Hypothalamus (tissue), 51 donors: Measurements from ENCODE around the gene SOCS4.

ENCODE experiments used
- DNase-seq, 51 donors: peaks; one replicate each; lab custom pipeline; 2025; lab: John Stamatoyannopoulos, UW

SOCS4 gene

DNA sequence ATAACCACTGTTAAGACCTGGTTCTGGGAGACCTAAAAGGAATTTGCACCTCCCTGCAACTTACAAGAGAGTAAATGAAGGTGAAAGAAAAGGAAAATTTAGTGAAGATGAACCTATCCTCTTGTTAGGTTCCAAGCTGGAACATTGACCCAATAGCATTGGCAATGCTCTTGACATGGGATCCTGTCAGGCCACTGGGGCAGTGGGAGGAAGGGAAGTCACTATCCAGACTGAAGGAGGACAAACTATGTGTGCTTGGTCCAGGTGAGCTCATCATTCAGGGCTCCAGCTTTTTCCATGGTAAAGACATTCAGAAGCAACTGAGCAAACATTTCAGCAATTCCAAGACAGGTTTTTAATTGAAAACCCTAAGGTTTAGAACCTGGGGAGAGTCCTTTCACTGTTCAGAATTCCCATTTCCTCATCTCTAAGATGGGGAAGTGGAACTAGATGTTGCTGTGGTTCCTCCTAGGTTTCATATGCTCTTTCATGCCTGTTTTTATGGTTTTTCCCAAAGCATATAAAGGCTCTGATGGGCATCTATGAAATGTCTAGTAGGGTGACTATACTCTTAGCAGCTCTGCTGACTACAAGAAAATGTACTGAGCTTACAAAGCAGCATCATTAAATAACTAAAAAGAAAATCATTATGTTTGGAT lies 57.5 kb downstream of the SOCS4 start:
- DNase-seq = no peak

DNA sequence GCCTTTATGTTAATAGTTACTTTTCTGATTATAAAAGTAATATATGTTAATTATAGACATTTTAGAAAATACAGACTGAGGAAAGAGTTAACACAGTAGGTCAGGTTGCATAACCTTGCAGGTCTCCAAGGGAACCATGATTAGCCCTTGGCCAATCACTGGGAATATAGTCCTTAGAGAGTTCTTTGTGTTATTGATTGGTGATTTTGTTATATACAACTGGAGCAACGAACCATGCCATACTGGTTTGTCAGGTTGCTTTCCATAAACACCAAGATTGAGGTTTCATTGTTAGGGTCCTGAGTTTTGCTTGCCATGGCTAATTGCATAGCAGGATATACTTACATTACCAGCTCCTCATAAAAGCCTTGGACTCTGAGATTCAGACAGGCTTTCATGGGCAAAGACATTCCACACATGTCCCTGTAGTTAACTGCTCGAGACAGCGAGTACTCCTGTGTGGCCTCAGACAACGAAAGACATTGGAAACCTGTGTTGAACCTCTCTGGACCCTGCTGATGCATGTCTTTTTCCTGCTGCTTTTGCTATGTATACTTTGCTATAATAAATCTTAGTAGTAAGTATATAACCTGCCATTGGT lies 58.1 kb downstream of the SOCS4 start:
- DNase-seq = no peak

DNA sequence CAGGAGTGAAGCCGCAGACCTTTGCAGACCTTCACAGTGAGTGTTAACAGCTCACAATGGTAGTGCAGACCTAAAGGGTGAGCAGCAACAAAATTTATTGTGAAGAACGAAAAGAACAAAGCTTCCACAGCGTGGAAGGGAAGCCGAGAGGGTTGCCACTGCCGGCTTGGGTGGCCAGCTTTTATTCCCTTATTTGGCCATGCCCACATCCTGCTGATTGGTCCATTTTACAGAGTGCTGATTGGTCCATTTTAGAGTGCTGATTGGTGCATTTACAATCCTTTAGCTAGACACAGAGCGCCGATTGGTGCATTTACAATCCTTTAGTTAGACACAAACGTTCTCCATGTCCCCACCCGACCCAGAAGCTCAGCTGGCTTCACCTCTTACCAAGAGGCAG lies 59.9 kb downstream of the SOCS4 start:
- no peak for DNase-seq

DNA sequence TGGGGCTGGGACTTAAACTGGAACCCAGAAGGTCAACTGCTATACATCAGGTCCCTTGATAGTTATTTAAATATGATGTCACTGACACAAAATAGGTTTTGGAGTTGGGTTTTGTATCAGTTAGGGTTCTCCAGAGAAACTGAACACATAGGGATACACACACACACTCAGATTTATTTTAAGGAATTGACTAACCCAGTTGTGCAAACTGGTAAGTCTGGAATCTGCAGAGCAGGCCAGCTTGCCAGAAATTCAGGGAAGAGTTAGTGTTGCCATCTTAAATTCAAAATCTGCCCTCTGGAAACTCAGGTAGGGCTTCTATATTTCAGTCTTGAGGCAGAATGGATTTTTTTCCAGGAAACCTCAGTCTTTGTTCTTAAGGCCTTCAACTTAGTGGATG lies 61.3 kb downstream of the SOCS4 start:
- no peak for DNase-seq

DNA sequence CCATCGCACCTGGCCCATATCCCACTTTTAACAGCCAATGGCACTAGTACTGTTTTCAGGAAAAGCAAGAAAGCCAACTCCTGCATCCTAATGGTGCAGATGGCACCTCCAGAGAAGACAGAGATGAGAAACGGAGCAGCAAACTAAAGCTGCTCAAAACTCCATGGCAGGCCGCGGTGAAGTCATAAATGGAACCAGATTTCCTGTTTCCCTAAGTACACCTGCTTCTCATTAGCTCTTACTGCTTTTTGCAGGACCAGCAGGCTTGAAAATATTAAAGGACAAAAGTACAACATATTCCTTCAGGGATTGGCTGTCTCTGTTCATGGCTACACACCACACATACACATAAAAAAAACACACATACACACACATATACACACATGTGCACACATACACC lies 65.3 kb downstream of the SOCS4 start:
- no peak for DNase-seq

DNA sequence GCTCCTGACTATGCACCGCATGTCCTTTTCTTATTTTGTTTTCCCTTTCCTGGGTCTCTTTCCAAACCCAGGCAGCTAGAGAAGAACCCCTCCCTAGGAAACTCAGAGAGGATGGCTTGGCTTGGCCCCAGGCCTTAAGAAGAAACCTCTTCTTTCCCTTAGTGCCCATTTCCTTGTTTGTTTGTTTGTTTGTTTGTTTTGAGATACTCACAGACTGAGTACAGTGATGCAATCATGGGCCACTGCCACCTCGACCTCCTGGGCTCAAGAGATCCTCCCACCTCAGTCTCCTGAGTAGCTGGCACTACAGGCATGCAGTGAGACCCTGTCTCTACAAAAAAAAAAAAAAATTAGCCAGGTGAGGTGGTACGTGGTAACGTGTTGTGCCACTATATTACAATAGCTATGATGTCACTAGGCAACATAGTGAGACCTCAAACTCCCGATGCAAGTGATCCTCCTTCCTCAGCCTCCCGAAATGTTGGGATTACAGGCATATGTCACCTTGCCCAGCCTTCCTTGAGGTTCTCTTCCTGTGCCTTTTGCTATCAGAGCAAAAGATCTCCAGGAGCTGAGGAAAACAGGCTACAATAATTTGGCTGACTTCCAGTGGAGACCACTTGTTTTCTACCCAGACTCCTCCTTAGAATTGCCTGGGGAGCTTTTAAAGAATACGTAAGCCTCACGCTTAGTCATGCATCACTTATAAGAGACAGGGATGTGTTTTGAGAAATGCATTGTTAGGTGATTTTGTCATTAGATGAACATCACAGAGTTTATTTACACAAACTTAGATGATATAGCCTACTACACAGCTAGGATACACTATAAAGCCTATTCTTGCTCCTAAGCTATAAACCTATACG lies 67.5 kb downstream of the SOCS4 start:
- DNase-seq = no peak

DNA sequence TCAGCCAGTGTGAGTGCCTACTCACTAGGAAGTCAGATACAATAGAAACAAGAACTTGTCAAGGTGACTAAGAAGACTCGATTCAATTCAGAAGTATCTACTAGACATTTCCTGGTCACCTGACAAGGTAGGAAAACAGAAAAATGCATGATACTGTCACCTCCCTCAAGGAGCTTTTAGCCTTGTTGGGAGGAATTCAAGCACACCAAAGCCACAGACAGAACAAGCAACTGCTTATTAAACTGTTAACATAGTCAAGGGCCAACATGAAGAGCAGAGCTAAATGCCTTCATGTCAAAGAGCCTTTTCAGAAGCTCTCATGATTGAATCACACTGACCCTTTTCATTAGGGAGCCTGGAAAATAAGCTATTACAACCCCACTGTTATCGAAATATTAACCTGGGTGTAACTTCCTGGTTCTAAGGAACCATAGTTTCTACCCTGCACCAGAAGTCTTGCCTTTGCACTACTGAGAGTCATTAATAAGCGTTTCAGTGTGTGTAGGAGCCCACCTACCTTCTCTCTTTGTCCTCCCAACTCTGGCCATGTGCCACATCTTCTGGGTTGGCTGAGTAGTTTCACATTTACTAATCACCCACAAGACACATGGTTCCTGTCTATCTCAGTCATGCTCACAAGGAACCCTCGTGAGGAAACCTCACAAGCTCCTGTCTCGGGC lies 71.0 kb downstream of the SOCS4 start:
- peak in 6 of 51 donors; percentile 5 to 14 (median 8) for DNase-seq

DNA sequence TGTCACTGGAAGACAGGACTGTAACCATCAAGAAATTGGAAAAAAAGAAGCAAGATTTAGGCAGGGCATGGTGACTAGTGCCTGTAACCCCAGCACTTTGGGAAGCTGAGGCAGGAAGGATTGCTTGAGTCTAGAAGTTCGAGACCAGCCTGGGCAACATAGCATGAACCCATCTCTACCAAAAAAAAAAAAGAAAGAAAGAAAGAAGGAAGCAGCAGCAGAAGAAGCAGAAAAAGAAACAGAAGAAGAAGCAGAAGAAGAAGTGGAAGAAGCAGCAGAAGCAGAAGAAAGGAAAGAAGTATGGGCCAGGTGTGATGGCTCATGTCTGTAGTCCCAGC lies 71.5 kb downstream of the SOCS4 start:
- DNase-seq = no peak
